WTC11 (cell line): ENCODE data around the gene PNMT.

Source experiments
- ATF1 ChIP-seq: sonication (generic); formaldehyde crosslinking; IDR thresholded peaks from 2 replicates; pipeline ENCODE4 v1.8.1; 2023; ENCODE audit warnings: mild to moderate bottlenecking, moderate library complexity, missing genetic modification reagents
- ATF6 ChIP-seq: sonication (generic); formaldehyde crosslinking; IDR thresholded peaks from 2 replicates; pipeline ENCODE4 v1.8.1; 2023; ENCODE audit warnings: mild to moderate bottlenecking, missing genetic modification reagents
- JUN ChIP-seq: sonication (generic); formaldehyde crosslinking; IDR thresholded peaks from 2 replicates; pipeline ENCODE4 v1.8.0; 2023; ENCODE audit warnings: mild to moderate bottlenecking, missing genetic modification reagents
- MAX ChIP-seq: sonication (generic); formaldehyde crosslinking; IDR thresholded peaks from 2 replicates; pipeline ENCODE4 v1.8.0; 2022; ENCODE audit warnings: mild to moderate bottlenecking, missing genetic modification reagents
- NFYB ChIP-seq: sonication (generic); formaldehyde crosslinking; conservative IDR thresholded peaks from 2 replicates; pipeline ENCODE4 v1.8.0; 2022; ENCODE audit warnings: low read depth, missing genetic modification reagents
- NR2C2 ChIP-seq: sonication (generic); formaldehyde crosslinking; IDR thresholded peaks from 2 replicates; pipeline ENCODE4 v1.8.0; 2022; ENCODE audit warnings: mild to moderate bottlenecking, missing genetic modification reagents
- TEAD1 ChIP-seq: sonication (generic); formaldehyde crosslinking; IDR thresholded peaks from 2 replicates; pipeline ENCODE4 v1.8.0; 2022; ENCODE audit warnings: mild to moderate bottlenecking, missing genetic modification reagents
- USF2 ChIP-seq: sonication (generic); formaldehyde crosslinking; IDR thresholded peaks from 2 replicates; pipeline ENCODE4 v1.8.1; 2023; ENCODE audit warnings: mild to moderate bottlenecking, missing genetic modification reagents, moderate library complexity
- TF ChIP-seq, protein P1 (sequence below): fragments of 200-600 bp; IDR thresholded peaks from 2 replicates; pipeline ENCODE4 v1.8.0; 2022; ENCODE audit warnings: antibody characterized with exemption
- TF ChIP-seq, protein P2 (sequence below): sonication (generic); formaldehyde crosslinking; IDR thresholded peaks from 2 replicates; pipeline ENCODE4 v1.8.0; 2022; ENCODE audit warnings: mild to moderate bottlenecking, missing genetic modification reagents
- TF ChIP-seq, protein P3 (sequence below): sonication (generic); formaldehyde crosslinking; IDR thresholded peaks from 2 replicates; pipeline ENCODE4 v1.8.0; 2022; ENCODE audit warnings: mild to moderate bottlenecking, missing genetic modification reagents

- TF ChIP-seq JUN (CRISPR knock-in tag) (no peak), ATF6 (CRISPR knock-in tag) (no peak), USF2 (CRISPR knock-in tag) (no peak), MAX (no peak), NFYB (CRISPR knock-in tag) (no peak), ATF1 (CRISPR knock-in tag) (no peak), NR2C2 (CRISPR knock-in tag) (no peak), TEAD1 (CRISPR knock-in tag) (no peak)
- TF ChIP-seq, protein P1, sequence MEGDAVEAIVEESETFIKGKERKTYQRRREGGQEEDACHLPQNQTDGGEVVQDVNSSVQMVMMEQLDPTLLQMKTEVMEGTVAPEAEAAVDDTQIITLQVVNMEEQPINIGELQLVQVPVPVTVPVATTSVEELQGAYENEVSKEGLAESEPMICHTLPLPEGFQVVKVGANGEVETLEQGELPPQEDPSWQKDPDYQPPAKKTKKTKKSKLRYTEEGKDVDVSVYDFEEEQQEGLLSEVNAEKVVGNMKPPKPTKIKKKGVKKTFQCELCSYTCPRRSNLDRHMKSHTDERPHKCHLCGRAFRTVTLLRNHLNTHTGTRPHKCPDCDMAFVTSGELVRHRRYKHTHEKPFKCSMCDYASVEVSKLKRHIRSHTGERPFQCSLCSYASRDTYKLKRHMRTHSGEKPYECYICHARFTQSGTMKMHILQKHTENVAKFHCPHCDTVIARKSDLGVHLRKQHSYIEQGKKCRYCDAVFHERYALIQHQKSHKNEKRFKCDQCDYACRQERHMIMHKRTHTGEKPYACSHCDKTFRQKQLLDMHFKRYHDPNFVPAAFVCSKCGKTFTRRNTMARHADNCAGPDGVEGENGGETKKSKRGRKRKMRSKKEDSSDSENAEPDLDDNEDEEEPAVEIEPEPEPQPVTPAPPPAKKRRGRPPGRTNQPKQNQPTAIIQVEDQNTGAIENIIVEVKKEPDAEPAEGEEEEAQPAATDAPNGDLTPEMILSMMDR, result no peak
- TF ChIP-seq, protein P2, sequence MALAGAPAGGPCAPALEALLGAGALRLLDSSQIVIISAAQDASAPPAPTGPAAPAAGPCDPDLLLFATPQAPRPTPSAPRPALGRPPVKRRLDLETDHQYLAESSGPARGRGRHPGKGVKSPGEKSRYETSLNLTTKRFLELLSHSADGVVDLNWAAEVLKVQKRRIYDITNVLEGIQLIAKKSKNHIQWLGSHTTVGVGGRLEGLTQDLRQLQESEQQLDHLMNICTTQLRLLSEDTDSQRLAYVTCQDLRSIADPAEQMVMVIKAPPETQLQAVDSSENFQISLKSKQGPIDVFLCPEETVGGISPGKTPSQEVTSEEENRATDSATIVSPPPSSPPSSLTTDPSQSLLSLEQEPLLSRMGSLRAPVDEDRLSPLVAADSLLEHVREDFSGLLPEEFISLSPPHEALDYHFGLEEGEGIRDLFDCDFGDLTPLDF (CRISPR knock-in tag), result no peak
- TF ChIP-seq, protein P3, sequence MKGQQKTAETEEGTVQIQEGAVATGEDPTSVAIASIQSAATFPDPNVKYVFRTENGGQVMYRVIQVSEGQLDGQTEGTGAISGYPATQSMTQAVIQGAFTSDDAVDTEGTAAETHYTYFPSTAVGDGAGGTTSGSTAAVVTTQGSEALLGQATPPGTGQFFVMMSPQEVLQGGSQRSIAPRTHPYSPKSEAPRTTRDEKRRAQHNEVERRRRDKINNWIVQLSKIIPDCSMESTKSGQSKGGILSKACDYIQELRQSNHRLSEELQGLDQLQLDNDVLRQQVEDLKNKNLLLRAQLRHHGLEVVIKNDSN (CRISPR knock-in tag), result no peak
Observed at GRCh38 chr17:39715375-39716072, 47.3 kb downstream of the PNMT start.
